ENCODE data around the gene IMMP2L. TPM values are rescaled to one million over a fixed set of nuclear protein-coding genes. Genes with fewer than 3 reads are reported as not detected.
"Not testable (repeated sequence)": the region's sequence is repeated elsewhere in the genome, so short reads cannot be mapped to it uniquely, and the experiment has no call there.

Gene IMMP2L
- total RNA-seq, 1 donor from 2014 or later: 20.0 TPM

DNA sequence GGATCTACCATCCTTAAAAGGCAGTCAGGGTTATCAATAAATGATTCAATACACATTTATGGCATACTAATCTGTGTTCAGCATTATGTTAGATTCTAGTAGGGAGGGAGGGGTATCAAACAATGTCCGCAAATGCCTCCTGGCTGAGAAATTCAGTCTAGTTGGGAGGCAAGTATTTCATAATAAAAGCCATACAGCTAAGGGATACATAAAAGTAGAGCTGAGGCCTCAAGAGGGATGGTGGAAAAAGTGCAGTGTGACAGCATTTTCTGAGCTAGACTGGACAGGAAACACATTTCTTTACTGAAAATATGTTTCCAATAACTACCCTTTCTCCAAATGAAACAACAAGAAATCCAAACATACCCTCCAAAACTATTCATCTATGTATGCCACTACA is 624.1 kb downstream of the IMMP2L start:
- Mint-ChIP-seq H3K27ac (no peak overlapping the region), H3K4me1 (ENCODE audit: low read depth) (peaks cover 4% of the 10 kb centered on the region), H3K27me3 (ENCODE audit: low read depth) (no peaks in the 10 kb centered on the region), H3K4me3 (ENCODE audit: low read depth) (no peak overlapping the region), H3K36me3 (ENCODE audit: low read depth) (peaks cover 5% of the 10 kb centered on the region), H3K9me3 (peaks cover 31% of the 10 kb centered on the region)
- DNase-seq (ENCODE audit: low spot score): no peak
- intact Hi-C loops (cut with micrococcal nuclease): no loop called here

DNA sequence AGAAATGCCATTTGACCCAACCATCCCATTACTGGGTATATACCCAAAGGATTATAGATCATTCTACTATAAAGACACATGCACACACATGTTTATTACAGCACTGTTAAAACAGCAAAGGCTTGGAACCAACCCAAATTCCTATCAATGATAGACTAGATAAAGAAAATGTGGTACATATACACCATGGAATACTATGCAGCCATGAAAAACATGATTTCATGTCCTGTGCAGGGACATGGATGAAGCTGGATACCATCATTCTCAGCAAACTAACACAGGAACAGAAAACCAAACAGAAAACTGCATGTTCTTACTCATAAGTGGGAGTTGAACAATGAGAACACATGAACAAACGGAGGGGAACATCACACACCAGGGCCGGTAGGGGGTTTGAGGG is 625.6 kb downstream of the IMMP2L start:
- H3K27me3 Mint-ChIP-seq (ENCODE audit: low read depth); H3K27ac Mint-ChIP-seq; intact Hi-C loops (cut with micrococcal nuclease); H3K4me1 Mint-ChIP-seq (ENCODE audit: low read depth); H3K4me3 Mint-ChIP-seq (ENCODE audit: low read depth); DNase-seq (ENCODE audit: low spot score); H3K36me3 Mint-ChIP-seq (ENCODE audit: low read depth): not testable (repeated sequence)
- H3K9me3 Mint-ChIP-seq: peaks cover 31% of the 10 kb centered on the region

GRCh38 chr7:110929480-110930249 is 632.6 kb downstream of the IMMP2L start:
- H3K27ac Mint-ChIP-seq: no peak overlapping the region
- H3K27me3 Mint-ChIP-seq (ENCODE audit: low read depth): no peaks in the 10 kb centered on the region
- H3K9me3 Mint-ChIP-seq: peaks cover 11% of the 10 kb centered on the region
- H3K36me3 Mint-ChIP-seq (ENCODE audit: low read depth): peaks cover 5% of the 10 kb centered on the region
- no peak for DNase-seq (ENCODE audit: low spot score)
- no peak overlapping the region for H3K4me3 Mint-ChIP-seq (ENCODE audit: low read depth)
- peaks cover 18% of the 10 kb centered on the region for H3K4me1 Mint-ChIP-seq (ENCODE audit: low read depth)
- intact Hi-C loops (cut with micrococcal nuclease): loop anchor here (5.0 kb wide), 1 partner anchor 48 kb away; no protein-coding TSS in a partner anchor

- Mint-ChIP-seq H3K27ac (no peak overlapping the region), H3K36me3 (ENCODE audit: low read depth) (peaks cover 2% of the 10 kb centered on the region), H3K4me1 (ENCODE audit: low read depth) (peaks cover 25% of the 10 kb centered on the region), H3K4me3 (ENCODE audit: low read depth) (no peak overlapping the region), H3K9me3 (no peaks in the 10 kb centered on the region), H3K27me3 (ENCODE audit: low read depth) (no peaks in the 10 kb centered on the region)
- DNase-seq (ENCODE audit: low spot score): no peak
- intact Hi-C loops (cut with micrococcal nuclease): no loop called here
These were observed 639.4 kb downstream of the IMMP2L start for GRCh38 chr7:110922906-110923305.

DNA sequence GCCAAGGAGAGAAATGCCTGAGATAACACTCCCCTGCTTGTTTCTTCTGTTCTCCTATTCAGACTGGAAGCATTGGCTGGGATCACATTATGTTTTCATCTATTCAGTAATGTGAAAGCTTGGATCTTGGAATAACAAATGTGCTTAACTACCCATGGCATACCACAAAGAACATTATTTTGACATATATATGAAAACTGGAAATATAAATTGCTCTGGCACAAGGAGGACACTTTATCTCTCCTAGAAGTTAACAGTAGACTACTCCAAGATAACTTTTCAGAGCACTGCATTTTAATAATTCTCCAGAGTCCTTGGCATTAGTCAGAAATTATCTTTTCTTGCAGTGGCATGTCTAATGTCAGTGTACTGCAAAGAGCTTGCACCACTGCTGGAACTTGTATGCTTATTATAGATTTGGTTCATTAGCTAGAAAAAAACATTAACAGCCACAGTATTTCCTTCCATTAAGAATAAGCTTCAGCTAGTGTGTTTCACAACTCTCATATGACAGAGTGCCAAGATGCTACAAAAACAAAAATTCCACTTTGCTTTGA is 640.6 kb downstream of the IMMP2L start:
- intact Hi-C loops (cut with micrococcal nuclease): no loop called here
- H3K36me3 Mint-ChIP-seq (ENCODE audit: low read depth): peaks cover 4% of the 10 kb centered on the region
- H3K27ac Mint-ChIP-seq: no peak overlapping the region
- no peak for DNase-seq (ENCODE audit: low spot score)
- peaks cover 24% of the 10 kb centered on the region for H3K4me1 Mint-ChIP-seq (ENCODE audit: low read depth)
- H3K27me3 Mint-ChIP-seq (ENCODE audit: low read depth): no peaks in the 10 kb centered on the region
- no peaks in the 10 kb centered on the region for H3K9me3 Mint-ChIP-seq
- no peak overlapping the region for H3K4me3 Mint-ChIP-seq (ENCODE audit: low read depth)

DNA sequence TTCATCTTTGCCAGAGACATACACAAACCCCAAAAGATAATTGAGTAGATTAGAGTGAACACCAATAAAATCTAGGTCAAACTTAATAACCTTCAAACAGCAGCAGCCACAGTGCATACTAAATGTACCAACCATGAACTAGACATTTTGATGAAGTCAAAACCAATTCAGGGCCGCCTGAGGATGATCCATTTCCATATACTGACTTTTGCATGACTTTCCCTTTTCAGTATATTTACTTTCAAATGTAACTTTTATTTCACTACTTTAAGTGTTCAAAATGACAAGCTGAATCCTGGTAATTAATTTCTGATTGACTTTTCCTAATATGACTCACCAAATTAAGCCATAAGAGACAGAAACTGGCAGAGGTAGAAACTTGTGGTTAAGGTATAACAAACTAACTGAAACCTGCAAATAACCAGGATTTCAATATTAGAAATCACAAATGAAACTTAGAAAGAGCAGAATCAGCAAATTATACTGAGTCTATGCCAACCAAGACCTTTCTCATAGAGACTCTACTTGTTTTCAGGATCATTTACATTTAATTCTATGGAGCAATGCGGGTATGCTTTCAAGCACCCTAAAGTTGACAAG is 643.2 kb downstream of the IMMP2L start:
- Mint-ChIP-seq H3K4me1 (ENCODE audit: low read depth) (peaks cover 27% of the 10 kb centered on the region), H3K27me3 (ENCODE audit: low read depth) (no peaks in the 10 kb centered on the region), H3K36me3 (ENCODE audit: low read depth) (peaks cover 4% of the 10 kb centered on the region), H3K9me3 (peaks cover 10% of the 10 kb centered on the region), H3K4me3 (ENCODE audit: low read depth) (no peak overlapping the region), H3K27ac (no peak overlapping the region)
- intact Hi-C loops (cut with micrococcal nuclease): no loop called here
- DNase-seq (ENCODE audit: low spot score): no peak

GRCh38 chr7:110914263-110914662 is 648.0 kb downstream of the IMMP2L start:
- H3K4me3 Mint-ChIP-seq (ENCODE audit: low read depth): no peak overlapping the region
- H3K36me3 Mint-ChIP-seq (ENCODE audit: low read depth): peaks cover 7% of the 10 kb centered on the region
- H3K27me3 Mint-ChIP-seq (ENCODE audit: low read depth): no peaks in the 10 kb centered on the region
- DNase-seq (ENCODE audit: low spot score): no peak
- H3K9me3 Mint-ChIP-seq: peaks cover 14% of the 10 kb centered on the region
- H3K4me1 Mint-ChIP-seq (ENCODE audit: low read depth): peaks cover 32% of the 10 kb centered on the region
- intact Hi-C loops (cut with micrococcal nuclease): no loop called here
- no peak overlapping the region for H3K27ac Mint-ChIP-seq

DNA sequence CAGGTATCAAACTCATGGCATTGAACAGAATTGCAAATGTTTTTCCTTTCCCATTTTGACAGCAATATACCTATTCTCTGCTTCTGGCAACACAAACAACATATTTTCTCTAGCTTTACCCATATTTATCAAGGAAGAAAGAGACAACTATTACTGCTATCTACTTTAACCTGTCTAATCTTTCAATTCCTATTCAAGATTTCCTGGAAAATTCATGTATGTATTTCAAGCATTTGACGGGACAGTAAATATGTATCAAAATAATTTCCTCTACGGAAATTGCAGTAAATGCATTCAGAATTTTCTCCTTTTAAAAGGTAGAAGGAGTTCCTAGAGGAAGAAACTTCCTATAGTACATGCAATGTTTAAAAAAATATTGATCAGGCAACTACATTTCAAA is 650.7 kb downstream of the IMMP2L start:
- peaks cover 5% of the 10 kb centered on the region for H3K36me3 Mint-ChIP-seq (ENCODE audit: low read depth)
- DNase-seq (ENCODE audit: low spot score): no peak
- intact Hi-C loops (cut with micrococcal nuclease): no loop called here

GRCh38 chr7:110909117-110909516 is 653.2 kb downstream of the IMMP2L start:
- Mint-ChIP-seq H3K27ac (no peak overlapping the region), H3K4me1 (ENCODE audit: low read depth) (peaks cover 44% of the 10 kb centered on the region), H3K9me3 (peaks cover 30% of the 10 kb centered on the region), H3K27me3 (ENCODE audit: low read depth) (no peaks in the 10 kb centered on the region), H3K4me3 (ENCODE audit: low read depth) (no peak overlapping the region), H3K36me3 (ENCODE audit: low read depth) (peaks cover 7% of the 10 kb centered on the region)
- intact Hi-C loops (cut with micrococcal nuclease): loop anchor here (5.0 kb wide), 3 partner anchors 103 to 183 kb away; partner anchors contain the start of gene LRRN3
- DNase-seq (ENCODE audit: low spot score): no peak

More for the DNA sequence above, 650.7 kb downstream of the IMMP2L start:
- H3K4me1 Mint-ChIP-seq (ENCODE audit: low read depth): peaks cover 26% of the 10 kb centered on the region
- no peak overlapping the region for H3K4me3 Mint-ChIP-seq (ENCODE audit: low read depth)
- H3K27ac Mint-ChIP-seq: no peak overlapping the region
- H3K27me3 Mint-ChIP-seq (ENCODE audit: low read depth): no peaks in the 10 kb centered on the region
- H3K9me3 Mint-ChIP-seq: peaks cover 29% of the 10 kb centered on the region

DNA sequence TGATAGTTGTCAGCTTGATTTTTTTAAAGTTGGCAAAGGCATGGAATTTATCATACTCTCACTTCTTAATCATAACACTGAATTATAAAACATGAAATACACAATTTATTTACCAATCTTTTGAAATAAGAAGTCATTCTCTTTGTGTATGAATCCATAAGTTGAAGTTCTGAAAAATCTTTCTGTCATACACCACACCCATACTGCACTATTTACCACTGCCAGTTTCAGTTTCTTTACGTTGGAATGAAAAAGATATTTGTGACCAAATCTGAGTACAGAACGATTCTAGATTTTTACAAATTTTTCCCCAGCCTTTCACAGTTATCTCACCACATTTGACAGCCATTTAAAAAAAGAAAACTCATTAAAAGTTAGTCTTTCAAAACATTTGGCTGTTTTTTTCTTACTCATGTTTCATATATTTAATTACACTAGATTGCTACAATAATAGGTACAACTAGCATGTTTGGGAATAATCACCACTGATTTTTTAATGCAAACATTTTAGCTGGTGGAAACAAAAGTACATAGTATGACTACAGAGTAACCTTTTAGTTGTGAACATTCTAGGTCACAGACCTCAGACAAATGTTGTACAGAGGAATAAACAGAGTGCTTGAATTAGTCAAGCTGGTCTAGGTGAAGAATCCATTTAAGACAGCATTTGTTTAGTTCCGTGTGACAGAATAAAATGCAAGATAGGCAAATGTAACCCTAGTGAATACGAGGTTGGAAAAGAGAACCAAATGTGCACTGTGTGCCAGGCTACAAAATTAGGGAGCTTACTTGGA is 656.3 kb downstream of the IMMP2L start:
- no peak for DNase-seq (ENCODE audit: low spot score)
- Mint-ChIP-seq H3K27ac (no peak overlapping the region), H3K36me3 (ENCODE audit: low read depth) (peaks cover 8% of the 10 kb centered on the region), H3K9me3 (peaks cover 34% of the 10 kb centered on the region), H3K27me3 (ENCODE audit: low read depth) (no peaks in the 10 kb centered on the region), H3K4me3 (ENCODE audit: low read depth) (peak overlapping the region; percentile 47), H3K4me1 (ENCODE audit: low read depth) (peaks cover 37% of the 10 kb centered on the region)
- intact Hi-C loops (cut with micrococcal nuclease): loop anchor here (5.0 kb wide), 3 partner anchors 106 to 186 kb away; partner anchors contain the start of gene LRRN3

GRCh38 chr7:110898516-110898915 is 663.8 kb downstream of the IMMP2L start:
- intact Hi-C loops (cut with micrococcal nuclease): no loop called here
- Mint-ChIP-seq H3K27ac (no peak overlapping the region), H3K27me3 (ENCODE audit: low read depth) (no peaks in the 10 kb centered on the region), H3K4me3 (ENCODE audit: low read depth) (no peak overlapping the region), H3K9me3 (peaks cover 28% of the 10 kb centered on the region), H3K4me1 (ENCODE audit: low read depth) (peaks cover 2% of the 10 kb centered on the region), H3K36me3 (ENCODE audit: low read depth) (peaks cover 11% of the 10 kb centered on the region)
- no peak for DNase-seq (ENCODE audit: low spot score)

- Mint-ChIP-seq H3K36me3 (ENCODE audit: low read depth) (peaks cover 11% of the 10 kb centered on the region), H3K4me1 (ENCODE audit: low read depth) (no peaks in the 10 kb centered on the region), H3K4me3 (ENCODE audit: low read depth) (no peak overlapping the region), H3K27ac (no peak overlapping the region), H3K9me3 (peaks cover 25% of the 10 kb centered on the region), H3K27me3 (ENCODE audit: low read depth) (no peaks in the 10 kb centered on the region)
- intact Hi-C loops (cut with micrococcal nuclease): no loop called here
- no peak for DNase-seq (ENCODE audit: low spot score)
These were observed 664.8 kb downstream of the IMMP2L start for GRCh38 chr7:110897538-110897937.

Data from activated T-helper 2 cell treated with anti-CD3 and anti-CD28 coated beads, Interferon-gamma antibody, Interleukin-2, Interleukin-4, amounts not matched to agents 10 μg/mL and 5 μg/mL and 100 μg/mL, durations not matched to agents 14 hours and 24 hours and 36 hours (primary cell).